Activated T-helper 9 cell treated with anti-CD3 and anti-CD28 coated beads, Interleukin-2, amount 50 U/mL, for 16 hours (primary cell): ENCODE data around the gene CRCP.
"Not testable (repeated sequence)": the region's sequence is repeated elsewhere in the genome, so short reads cannot be mapped to it uniquely, and the experiment has no call there.

Source experiments
- DNase-seq: peaks from one replicate; pipeline ENCODE4 v3.0.0-alpha.2; 2020; ENCODE audit warnings: low read depth

CRCP gene

GRCh38 chr7:66156035-66156434 lies 41.4 kb downstream of the CRCP start:
- not testable (repeated sequence) for DNase-seq

GRCh38 chr7:66157060-66157459 lies 42.4 kb downstream of the CRCP start:
- DNase-seq, result no peak

- DNase-seq, result no peak
Observed at GRCh38 chr7:66162622-66163021, 48.0 kb downstream of the CRCP start.

GRCh38 chr7:66163186-66163610 lies 48.6 kb downstream of the CRCP start:
- no peak for DNase-seq

GRCh38 chr7:66164356-66164755 lies 49.7 kb downstream of the CRCP start:
- no peak for DNase-seq

- DNase-seq, result no peak
Observed at GRCh38 chr7:66167773-66168387, 53.2 kb downstream of the CRCP start.

- DNase-seq, result no peak
Observed at GRCh38 chr7:66169616-66170015, 55.0 kb downstream of the CRCP start.

- DNase-seq, result no peak
Observed at GRCh38 chr7:66170309-66171231, 55.9 kb downstream of the CRCP start.

GRCh38 chr7:66172536-66173401 lies 58.1 kb downstream of the CRCP start:
- DNase-seq, result not testable (repeated sequence)

GRCh38 chr7:66173856-66174255 lies 59.2 kb downstream of the CRCP start:
- no peak for DNase-seq

- not testable (repeated sequence) for DNase-seq
Observed at GRCh38 chr7:66175006-66175405, 60.4 kb downstream of the CRCP start.

GRCh38 chr7:66176914-66177313 lies 62.3 kb downstream of the CRCP start:
- no peak for DNase-seq

GRCh38 chr7:66178258-66178657 lies 63.6 kb downstream of the CRCP start:
- no peak for DNase-seq

- no peak for DNase-seq
Observed at GRCh38 chr7:66181329-66181728, 66.7 kb downstream of the CRCP start.

GRCh38 chr7:66181845-66182244 lies 67.2 kb downstream of the CRCP start:
- DNase-seq, result no peak

GRCh38 chr7:66182920-66183319 lies 68.3 kb downstream of the CRCP start:
- DNase-seq, result no peak

- no peak for DNase-seq
Observed at GRCh38 chr7:66183700-66184099, 69.1 kb downstream of the CRCP start.

- DNase-seq, result no peak
Observed at GRCh38 chr7:66185680-66186187, 71.1 kb downstream of the CRCP start.

- no peak for DNase-seq
Observed at GRCh38 chr7:66186991-66187390, 72.3 kb downstream of the CRCP start.

GRCh38 chr7:66187905-66188304 lies 73.3 kb downstream of the CRCP start:
- no peak for DNase-seq

- DNase-seq, result no peak
Observed at GRCh38 chr7:66188645-66189044, 74.0 kb downstream of the CRCP start.
